SK-N-SH treated with all-trans-retinoic acid at 6 μM for 48 hours (cell line): ENCODE data around the gene SFN.

Experiments
- ATAC-seq: fragments of 200-7000 bp; cut with Tn5 transposase; 3 replicates; pipeline ENCODE4 v1.9.1; 2020; ENCODE audit warnings: mild to moderate bottlenecking, moderate library complexity
- ARNTL ChIP-seq: fragments of 450-650 bp; formaldehyde crosslinking; IDR thresholded peaks from 2 replicates; pipeline ENCODE4 v1.5.0; 2020; ENCODE audit warnings: low read depth, mild to moderate bottlenecking, moderate library complexity, borderline replicate concordance
- BACH2 ChIP-seq: fragments of 250-450 bp; sonication (Bioruptor Pico); IDR thresholded peaks from 2 replicates; pipeline ENCODE4 v1.9.0; 2021; ENCODE audit warnings: mild to moderate bottlenecking, borderline replicate concordance
- CSDC2 ChIP-seq: fragments of 250-450 bp; sonication (Bioruptor Pico); IDR thresholded peaks from 2 replicates; pipeline ENCODE4 v1.5.0; 2020; ENCODE audit warnings: mild to moderate bottlenecking, moderate library complexity
- ESRRG ChIP-seq: fragments of 250-450 bp; sonication (Bioruptor Pico); IDR thresholded peaks from 2 replicates; pipeline ENCODE4 v1.6.1; 2021; ENCODE audit warnings: mild to moderate bottlenecking
- GLIS3 ChIP-seq: fragments of 250-450 bp; sonication (Bioruptor Pico); IDR thresholded peaks from 2 replicates; pipeline ENCODE4 v1.5.0; 2020; ENCODE audit warnings: mild to moderate bottlenecking, moderate library complexity
- ISL1 ChIP-seq: fragments of 250-450 bp; sonication (Bioruptor Pico); IDR thresholded peaks from 2 replicates; pipeline ENCODE4 v2.1.2; 2022; ENCODE audit warnings: mild to moderate bottlenecking, moderate library complexity
- OSR1 ChIP-seq: fragments of 250-450 bp; sonication (Bioruptor Pico); IDR thresholded peaks from 2 replicates; pipeline ENCODE4 v1.8.0; 2022; ENCODE audit warnings: moderate library complexity, mild to moderate bottlenecking, inconsistent platforms
- PPARA ChIP-seq: fragments of 250-450 bp; sonication (Bioruptor Pico); IDR thresholded peaks from 2 replicates; pipeline ENCODE4 v1.5.0; 2020; ENCODE audit warnings: mild to moderate bottlenecking, borderline replicate concordance
- RARB ChIP-seq: fragments of 250-450 bp; sonication (Bioruptor Pico); IDR thresholded peaks from 2 replicates; pipeline ENCODE4 v1.8.0; 2021; ENCODE audit warnings: mild to moderate bottlenecking, moderate library complexity
- SNAI2 ChIP-seq: fragments of 250-450 bp; sonication (Bioruptor Pico); IDR thresholded peaks from 2 replicates; pipeline ENCODE4 v1.5.0; 2020; ENCODE audit warnings: mild to moderate bottlenecking, moderate library complexity
- TCF4 ChIP-seq: fragments of 250-450 bp; sonication (Bioruptor Pico); IDR thresholded peaks from 2 replicates; pipeline ENCODE4 v1.8.0; 2021; ENCODE audit warnings: mild to moderate bottlenecking, moderate library complexity, borderline replicate concordance
- TOX ChIP-seq: fragments of 250-450 bp; sonication (Bioruptor Pico); IDR thresholded peaks from 2 replicates; pipeline ENCODE4 v1.8.0; 2021; ENCODE audit warnings: mild to moderate bottlenecking, moderate library complexity, borderline replicate concordance
- ZC3H10 ChIP-seq: fragments of 250-450 bp; sonication (Bioruptor Pico); IDR thresholded peaks from 2 replicates; pipeline ENCODE4 v1.5.1; 2021; ENCODE audit warnings: mild to moderate bottlenecking, moderate library complexity
- ZFP3 ChIP-seq: fragments of 250-450 bp; sonication (Bioruptor Pico); IDR thresholded peaks from 2 replicates; pipeline ENCODE4 v1.5.0; 2020; ENCODE audit warnings: mild to moderate bottlenecking, moderate library complexity
- ZNF565 ChIP-seq: fragments of 450-650 bp; formaldehyde crosslinking; conservative IDR thresholded peaks from 2 replicates; pipeline ENCODE4 v1.5.0; 2020; ENCODE audit warnings: low read depth, mild to moderate bottlenecking, moderate library complexity
- ZNF70 ChIP-seq: fragments of 450-650 bp; formaldehyde crosslinking; IDR thresholded peaks from 2 replicates; pipeline ENCODE4 v1.5.0; 2020; ENCODE audit warnings: mild to moderate bottlenecking, moderate library complexity
- TF ChIP-seq, protein P1 (sequence below): fragments of 250-450 bp; sonication (Bioruptor Pico); IDR thresholded peaks from 2 replicates; pipeline ENCODE4 v1.8.0; 2021; ENCODE audit warnings: low read depth, mild to moderate bottlenecking, moderate library complexity, borderline replicate concordance
- TF ChIP-seq, protein P2 (sequence below): fragments of 250-450 bp; sonication (Bioruptor Pico); IDR thresholded peaks from 2 replicates; pipeline ENCODE4 v1.5.0; 2020; ENCODE audit warnings: mild to moderate bottlenecking, moderate library complexity
- TF ChIP-seq, protein P3 (sequence below): fragments of 250-450 bp; sonication (Bioruptor Pico); IDR thresholded peaks from 2 replicates; pipeline ENCODE4 v1.8.0; 2020; ENCODE audit warnings: mild to moderate bottlenecking, moderate library complexity, borderline replicate concordance
- TF ChIP-seq, protein P4 (sequence below): fragments of 250-450 bp; sonication (Bioruptor Pico); IDR thresholded peaks from 2 replicates; pipeline ENCODE4 v1.5.1; 2021; ENCODE audit warnings: mild to moderate bottlenecking, moderate library complexity
- TF ChIP-seq, protein P5 (sequence below): fragments of 250-450 bp; sonication (Bioruptor Pico); IDR thresholded peaks from 2 replicates; pipeline ENCODE4 v1.5.1; 2020; ENCODE audit warnings: low read depth, mild to moderate bottlenecking, moderate library complexity

The SFN gene

DNA sequence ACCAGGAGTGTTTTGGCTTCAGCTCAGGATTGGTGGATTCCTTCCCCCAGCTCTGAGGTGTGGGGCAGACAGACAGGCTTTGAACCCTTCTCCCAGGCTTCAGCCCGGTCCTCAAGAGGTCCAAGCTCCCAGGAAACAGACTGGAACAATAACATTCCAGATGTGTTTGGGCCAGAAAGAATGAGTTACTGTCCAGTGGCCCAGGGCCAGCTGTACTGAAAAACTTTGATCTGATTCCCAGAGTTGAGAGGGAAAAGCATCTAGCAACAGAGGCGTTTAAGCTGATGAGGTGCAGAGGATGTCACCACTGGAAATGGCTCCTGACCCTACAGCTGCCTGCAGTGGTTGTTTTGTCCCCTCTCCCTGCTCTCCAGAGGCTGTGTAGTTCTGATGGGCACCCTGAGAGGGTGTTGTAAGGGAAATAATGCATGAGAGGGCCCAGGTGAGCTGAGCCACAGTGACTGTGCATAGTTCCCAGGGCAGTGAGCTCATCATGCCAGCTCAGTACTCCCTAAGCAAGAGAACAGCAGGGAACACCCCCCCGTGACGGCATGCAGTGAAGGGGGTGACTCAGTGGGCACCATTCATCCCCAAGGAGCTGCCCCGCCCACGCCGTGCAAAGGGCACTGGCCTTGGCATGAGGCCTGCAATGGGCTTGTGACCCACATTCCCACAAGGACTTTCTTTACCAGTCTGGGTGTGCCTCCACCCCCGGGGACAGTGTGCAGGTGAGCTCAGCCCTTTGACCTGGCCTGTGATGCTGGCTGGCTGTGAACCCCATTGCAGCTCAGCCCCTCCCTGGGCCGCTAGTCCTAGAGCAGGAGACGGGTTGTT lies 13.8 kb upstream of the SFN start:
- ATAC-seq = peak; percentile 56

DNA sequence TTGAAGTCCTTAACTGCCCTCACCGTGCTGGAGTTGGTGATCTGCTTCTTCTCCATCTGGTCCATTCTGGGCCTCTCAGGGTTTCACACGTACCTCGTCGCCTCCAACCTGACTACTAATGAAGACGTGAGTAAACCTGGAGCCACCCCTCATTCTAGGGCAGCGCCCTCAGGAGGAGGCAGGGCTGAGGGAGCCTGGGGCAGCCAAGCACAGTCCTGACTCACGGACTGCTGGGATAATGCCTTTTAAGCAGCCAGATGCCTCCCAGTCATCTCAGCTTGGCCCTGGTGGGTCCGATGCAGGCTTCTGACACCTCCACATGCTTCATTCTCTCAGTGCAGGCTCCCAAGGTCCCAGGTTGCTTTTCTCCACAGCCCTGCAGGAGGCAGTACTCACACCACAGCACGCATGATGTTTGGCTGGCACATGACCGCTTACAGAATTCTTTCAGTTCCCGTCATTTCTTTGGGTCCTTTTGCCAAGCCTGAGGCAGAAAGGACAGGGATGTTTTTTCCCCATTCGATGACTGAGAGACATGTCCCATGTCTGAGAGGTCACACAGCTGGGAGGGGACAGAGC lies 11.8 kb upstream of the SFN start:
- TF ChIP-seq SNAI2 (CRISPR knock-in tag) (no peak), ZNF70 (CRISPR knock-in tag) (no peak), ZC3H10 (CRISPR knock-in tag) (no peak), ZNF565 (CRISPR knock-in tag) (no peak), TCF4 (no peak), TOX (CRISPR knock-in tag) (no peak), BACH2 (CRISPR knock-in tag) (no peak), RARB (CRISPR knock-in tag) (no peak), ZFP3 (CRISPR knock-in tag) (no peak), OSR1 (CRISPR knock-in tag) (no peak), PPARA (no peak), ISL1 (CRISPR knock-in tag) (no peak)
- TF ChIP-seq, protein P1, sequence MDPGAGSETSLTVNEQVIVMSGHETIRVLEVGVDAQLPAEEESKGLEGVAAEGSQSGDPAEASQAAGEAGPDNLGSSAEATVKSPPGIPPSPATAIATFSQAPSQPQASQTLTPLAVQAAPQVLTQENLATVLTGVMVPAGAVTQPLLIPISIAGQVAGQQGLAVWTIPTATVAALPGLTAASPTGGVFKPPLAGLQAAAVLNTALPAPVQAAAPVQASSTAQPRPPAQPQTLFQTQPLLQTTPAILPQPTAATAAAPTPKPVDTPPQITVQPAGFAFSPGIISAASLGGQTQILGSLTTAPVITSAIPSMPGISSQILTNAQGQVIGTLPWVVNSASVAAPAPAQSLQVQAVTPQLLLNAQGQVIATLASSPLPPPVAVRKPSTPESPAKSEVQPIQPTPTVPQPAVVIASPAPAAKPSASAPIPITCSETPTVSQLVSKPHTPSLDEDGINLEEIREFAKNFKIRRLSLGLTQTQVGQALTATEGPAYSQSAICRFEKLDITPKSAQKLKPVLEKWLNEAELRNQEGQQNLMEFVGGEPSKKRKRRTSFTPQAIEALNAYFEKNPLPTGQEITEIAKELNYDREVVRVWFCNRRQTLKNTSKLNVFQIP = no peak
- TF ChIP-seq, protein P2, sequence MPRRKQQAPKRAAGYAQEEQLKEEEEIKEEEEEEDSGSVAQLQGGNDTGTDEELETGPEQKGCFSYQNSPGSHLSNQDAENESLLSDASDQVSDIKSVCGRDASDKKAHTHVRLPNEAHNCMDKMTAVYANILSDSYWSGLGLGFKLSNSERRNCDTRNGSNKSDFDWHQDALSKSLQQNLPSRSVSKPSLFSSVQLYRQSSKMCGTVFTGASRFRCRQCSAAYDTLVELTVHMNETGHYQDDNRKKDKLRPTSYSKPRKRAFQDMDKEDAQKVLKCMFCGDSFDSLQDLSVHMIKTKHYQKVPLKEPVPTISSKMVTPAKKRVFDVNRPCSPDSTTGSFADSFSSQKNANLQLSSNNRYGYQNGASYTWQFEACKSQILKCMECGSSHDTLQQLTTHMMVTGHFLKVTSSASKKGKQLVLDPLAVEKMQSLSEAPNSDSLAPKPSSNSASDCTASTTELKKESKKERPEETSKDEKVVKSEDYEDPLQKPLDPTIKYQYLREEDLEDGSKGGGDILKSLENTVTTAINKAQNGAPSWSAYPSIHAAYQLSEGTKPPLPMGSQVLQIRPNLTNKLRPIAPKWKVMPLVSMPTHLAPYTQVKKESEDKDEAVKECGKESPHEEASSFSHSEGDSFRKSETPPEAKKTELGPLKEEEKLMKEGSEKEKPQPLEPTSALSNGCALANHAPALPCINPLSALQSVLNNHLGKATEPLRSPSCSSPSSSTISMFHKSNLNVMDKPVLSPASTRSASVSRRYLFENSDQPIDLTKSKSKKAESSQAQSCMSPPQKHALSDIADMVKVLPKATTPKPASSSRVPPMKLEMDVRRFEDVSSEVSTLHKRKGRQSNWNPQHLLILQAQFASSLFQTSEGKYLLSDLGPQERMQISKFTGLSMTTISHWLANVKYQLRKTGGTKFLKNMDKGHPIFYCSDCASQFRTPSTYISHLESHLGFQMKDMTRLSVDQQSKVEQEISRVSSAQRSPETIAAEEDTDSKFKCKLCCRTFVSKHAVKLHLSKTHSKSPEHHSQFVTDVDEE (CRISPR knock-in tag) = no peak
- TF ChIP-seq, protein P3, sequence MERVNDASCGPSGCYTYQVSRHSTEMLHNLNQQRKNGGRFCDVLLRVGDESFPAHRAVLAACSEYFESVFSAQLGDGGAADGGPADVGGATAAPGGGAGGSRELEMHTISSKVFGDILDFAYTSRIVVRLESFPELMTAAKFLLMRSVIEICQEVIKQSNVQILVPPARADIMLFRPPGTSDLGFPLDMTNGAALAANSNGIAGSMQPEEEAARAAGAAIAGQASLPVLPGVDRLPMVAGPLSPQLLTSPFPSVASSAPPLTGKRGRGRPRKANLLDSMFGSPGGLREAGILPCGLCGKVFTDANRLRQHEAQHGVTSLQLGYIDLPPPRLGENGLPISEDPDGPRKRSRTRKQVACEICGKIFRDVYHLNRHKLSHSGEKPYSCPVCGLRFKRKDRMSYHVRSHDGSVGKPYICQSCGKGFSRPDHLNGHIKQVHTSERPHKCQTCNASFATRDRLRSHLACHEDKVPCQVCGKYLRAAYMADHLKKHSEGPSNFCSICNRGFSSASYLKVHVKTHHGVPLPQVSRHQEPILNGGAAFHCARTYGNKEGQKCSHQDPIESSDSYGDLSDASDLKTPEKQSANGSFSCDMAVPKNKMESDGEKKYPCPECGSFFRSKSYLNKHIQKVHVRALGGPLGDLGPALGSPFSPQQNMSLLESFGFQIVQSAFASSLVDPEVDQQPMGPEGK (CRISPR knock-in tag) = no peak

More for the DNA sequence above, 13.8 kb upstream of the SFN start:
- TF ChIP-seq ESRRG (CRISPR knock-in tag) (no peak), ZFP3 (CRISPR knock-in tag) (no peak), ZC3H10 (CRISPR knock-in tag) (no peak), TCF4 (no peak)

DNA sequence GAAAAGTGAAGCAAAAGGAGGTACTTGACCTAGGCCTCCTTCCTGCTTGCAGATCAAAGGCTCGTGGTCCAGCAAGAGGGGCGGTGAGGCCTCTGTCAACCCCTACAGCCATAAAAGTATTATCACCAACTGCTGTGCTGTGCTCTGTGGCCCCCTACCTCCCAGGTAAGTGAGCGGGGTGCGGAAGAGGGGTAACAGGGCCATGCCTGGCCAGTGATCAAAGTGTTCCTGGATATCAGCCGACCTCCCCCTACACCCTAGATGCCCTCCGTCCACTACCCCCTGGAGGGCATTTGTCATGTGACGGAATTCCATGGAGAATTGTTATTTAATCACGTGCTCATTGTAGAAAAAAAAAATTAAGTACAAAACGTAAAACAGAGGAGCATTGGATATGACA lies 10.2 kb upstream of the SFN start:
- ATAC-seq = no peak
- TF ChIP-seq ZFP3 (CRISPR knock-in tag) (no peak), ZNF565 (CRISPR knock-in tag) (no peak), OSR1 (CRISPR knock-in tag) (no peak), ZC3H10 (CRISPR knock-in tag) (no peak), RARB (CRISPR knock-in tag) (no peak), ISL1 (CRISPR knock-in tag) (no peak), TOX (CRISPR knock-in tag) (no peak), SNAI2 (CRISPR knock-in tag) (no peak), ARNTL (no peak), ZNF70 (CRISPR knock-in tag) (no peak), TCF4 (no peak), PPARA (no peak), CSDC2 (CRISPR knock-in tag) (no peak), GLIS3 (CRISPR knock-in tag) (no peak)
- TF ChIP-seq, protein P4, sequence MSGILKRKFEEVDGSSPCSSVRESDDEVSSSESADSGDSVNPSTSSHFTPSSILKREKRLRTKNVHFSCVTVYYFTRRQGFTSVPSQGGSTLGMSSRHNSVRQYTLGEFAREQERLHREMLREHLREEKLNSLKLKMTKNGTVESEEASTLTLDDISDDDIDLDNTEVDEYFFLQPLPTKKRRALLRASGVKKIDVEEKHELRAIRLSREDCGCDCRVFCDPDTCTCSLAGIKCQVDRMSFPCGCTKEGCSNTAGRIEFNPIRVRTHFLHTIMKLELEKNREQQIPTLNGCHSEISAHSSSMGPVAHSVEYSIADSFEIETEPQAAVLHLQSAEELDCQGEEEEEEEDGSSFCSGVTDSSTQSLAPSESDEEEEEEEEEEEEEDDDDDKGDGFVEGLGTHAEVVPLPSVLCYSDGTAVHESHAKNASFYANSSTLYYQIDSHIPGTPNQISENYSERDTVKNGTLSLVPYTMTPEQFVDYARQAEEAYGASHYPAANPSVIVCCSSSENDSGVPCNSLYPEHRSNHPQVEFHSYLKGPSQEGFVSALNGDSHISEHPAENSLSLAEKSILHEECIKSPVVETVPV (CRISPR knock-in tag) = no peak
- TF ChIP-seq, protein P5, sequence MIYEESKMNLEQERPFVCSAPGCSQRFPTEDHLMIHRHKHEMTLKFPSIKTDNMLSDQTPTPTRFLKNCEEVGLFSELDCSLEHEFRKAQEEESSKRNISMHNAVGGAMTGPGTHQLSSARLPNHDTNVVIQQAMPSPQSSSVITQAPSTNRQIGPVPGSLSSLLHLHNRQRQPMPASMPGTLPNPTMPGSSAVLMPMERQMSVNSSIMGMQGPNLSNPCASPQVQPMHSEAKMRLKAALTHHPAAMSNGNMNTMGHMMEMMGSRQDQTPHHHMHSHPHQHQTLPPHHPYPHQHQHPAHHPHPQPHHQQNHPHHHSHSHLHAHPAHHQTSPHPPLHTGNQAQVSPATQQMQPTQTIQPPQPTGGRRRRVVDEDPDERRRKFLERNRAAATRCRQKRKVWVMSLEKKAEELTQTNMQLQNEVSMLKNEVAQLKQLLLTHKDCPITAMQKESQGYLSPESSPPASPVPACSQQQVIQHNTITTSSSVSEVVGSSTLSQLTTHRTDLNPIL (CRISPR knock-in tag) = no peak
- TF ChIP-seq, protein P3 (CRISPR knock-in tag) = no peak
- TF ChIP-seq, protein P1 = no peak

More for the DNA sequence above, 11.8 kb upstream of the SFN start:
- ATAC-seq = no peak
